H1 (cell line): ENCODE results near the gene GRID1. TPM values are rescaled to one million over a fixed set of nuclear protein-coding genes. Genes with fewer than 3 reads are reported as not detected.

ENCODE experiments used
- CTCF ChIA-PET: fragments of 300-600 bp; sonication (Branson Sonifier 250); formaldehyde crosslinking; loops from one replicate; lab custom pipeline; 2021; ENCODE audit not compliant: partially characterized antibody; lab: Charles Lee
- POLR2A ChIA-PET: fragments of 300-600 bp; sonication (Branson Sonifier 250); formaldehyde crosslinking; loops from one replicate; lab custom pipeline; 2021; ENCODE audit warnings: inconsistent platforms; ENCODE audit not compliant: partially characterized antibody; lab: Charles Lee
- DNase-seq, 2 experiments: peaks; one replicate each; pipeline versions ENCODE4 v3.0.0 to v3.0.0-alpha.2; 2010 to 2022; ENCODE audit warnings: low spot score in 2 of 2, low read depth in 1 of 2, mixed read lengths in 1 of 2
- FAIRE-seq: peaks from 2 replicates; lab custom pipeline; 2011; peaks lifted over from hg19 to GRCh38; lab: Jason Lieb, UNC
- H2AFZ ChIP-seq: 2 replicates; pipeline ENCODE4 v1.8.1; 2012; ENCODE audit warnings: low read length, inconsistent platforms
- H2AK5ac ChIP-seq: 2 replicates; pipeline ENCODE4 v1.6.1; 2013; ENCODE audit warnings: low read depth, low read length
- H2BK120ac ChIP-seq: replicated peaks from 2 replicates; pipeline ENCODE3; 2013; ENCODE audit warnings: low read depth, low read length, inconsistent platforms
- H2BK12ac ChIP-seq: 2 replicates; pipeline ENCODE4 v1.6.1; 2013; ENCODE audit warnings: low read depth, low read length
- H2BK15ac ChIP-seq: 2 replicates; pipeline ENCODE4 v1.6.1; 2013; ENCODE audit warnings: low read length
- H2BK20ac ChIP-seq: 2 replicates; pipeline ENCODE4 v1.6.1; 2013; ENCODE audit warnings: low read length
- H2BK5ac ChIP-seq: 2 replicates; pipeline ENCODE4 v1.6.1; 2013; ENCODE audit warnings: low read depth, low read length
- H3K14ac ChIP-seq: 2 replicates; pipeline ENCODE4 v1.6.1; 2013; ENCODE audit warnings: inconsistent platforms; ENCODE audit not compliant: insufficient read length
- H3K18ac ChIP-seq: 2 replicates; pipeline ENCODE4 v1.6.1; 2013; ENCODE audit warnings: low read length; ENCODE audit errors: extremely low read depth
- H3K23ac ChIP-seq: 2 replicates; pipeline ENCODE4 v1.6.1; 2013; ENCODE audit warnings: inconsistent platforms; ENCODE audit not compliant: insufficient read length
- H3K23me2 ChIP-seq: 2 replicates; pipeline ENCODE4 v1.6.1; 2013; ENCODE audit warnings: low read depth, low read length
- H3K27ac ChIP-seq: 2 replicates; pipeline ENCODE4 v1.6.1; 2011; ENCODE audit warnings: low read depth, low read length, inconsistent platforms
- H3K27me3 ChIP-seq, 4 experiments: replicated peaks in 1 of 4; 1 replicate in 1 of 4; 2 replicates in 3 of 4; pipeline versions ENCODE4 v1.6.1 to v1.8.1; 2011 to 2013; ENCODE audit warnings: low read length in 3 of 4, mild to moderate bottlenecking in 3 of 4, inconsistent platforms in 2 of 4, mixed read lengths in 2 of 4, moderate library complexity in 1 of 4; ENCODE audit not compliant: control insufficient read depth in 3 of 4, insufficient read depth in 3 of 4; ENCODE audit errors: extremely low read depth in 1 of 4
- H3K36me3 ChIP-seq, 4 experiments: 2 replicates each; pipeline versions ENCODE4 v1.6.1 to v1.8.1; 2011 to 2013; ENCODE audit warnings: mild to moderate bottlenecking in 4 of 4, low read length in 3 of 4, moderate library complexity in 2 of 4, control low read depth in 1 of 4, inconsistent platforms in 1 of 4; ENCODE audit not compliant: insufficient read depth in 4 of 4, control insufficient read depth in 2 of 4
- H3K4ac ChIP-seq: replicated peaks from 2 replicates; pipeline ENCODE3; 2013; ENCODE audit warnings: low read length, low read depth, mixed read lengths, inconsistent platforms; ENCODE audit not compliant: insufficient read length
- H3K4me1 ChIP-seq, 4 experiments: replicated peaks in 1 of 4; 1 replicate in 1 of 4; 2 replicates in 3 of 4; pipeline versions ENCODE4 v1.6.1 to v1.8.1; 2011 to 2013; ENCODE audit warnings: low read length in 3 of 4, inconsistent platforms in 2 of 4, mixed read lengths in 1 of 4; ENCODE audit not compliant: insufficient read depth in 4 of 4, control insufficient read depth in 3 of 4
- H3K4me2 ChIP-seq, 2 experiments: 2 replicates each; pipeline versions ENCODE4 v1.6.1 to v1.8.1; 2011 to 2013; ENCODE audit warnings: low read depth in 2 of 2, low read length in 2 of 2, control low read depth in 1 of 2, inconsistent platforms in 1 of 2, mild to moderate bottlenecking in 1 of 2; ENCODE audit not compliant: insufficient read depth in 1 of 2
- H3K4me3 ChIP-seq, 4 experiments: fragments of 200-600, 300-600 bp in 1 of 4; sonication (generic), shearing (Covaris generic), sonication (Bioruptor Twin) in 1 of 4; 2 replicates each; pipeline versions ENCODE4 v1.5.1 to v1.8.1; 2011 to 2016; ENCODE audit warnings: low read length in 4 of 4, low read depth in 3 of 4, control low read depth in 2 of 4, inconsistent platforms in 2 of 4, mild to moderate bottlenecking in 2 of 4, mixed read lengths in 1 of 4, moderate library complexity in 1 of 4; ENCODE audit not compliant: insufficient read depth in 2 of 4; ENCODE audit errors: extremely low read depth in 1 of 4
- H3K56ac ChIP-seq: replicated peaks from 2 replicates; pipeline ENCODE3; 2013; ENCODE audit warnings: low read depth, mild to moderate bottlenecking, mixed read lengths, low read length, inconsistent platforms; ENCODE audit not compliant: insufficient read length
- H3K79me1 ChIP-seq: 2 replicates; pipeline ENCODE4 v1.6.1; 2013; ENCODE audit warnings: low read depth, low read length, control low read depth
- H3K79me2 ChIP-seq, 2 experiments: 2 replicates each; pipeline versions ENCODE4 v1.6.1 to v1.8.1; 2012 to 2013; ENCODE audit warnings: low read length in 2 of 2, mild to moderate bottlenecking in 2 of 2, inconsistent platforms in 1 of 2; ENCODE audit not compliant: insufficient read depth in 2 of 2, control insufficient read depth in 1 of 2
- H3K9ac ChIP-seq, 4 experiments: replicated peaks in 1 of 4; 1 replicate in 1 of 4; 2 replicates in 3 of 4; pipeline versions ENCODE4 v1.6.1 to v1.8.1; 2011 to 2013; ENCODE audit warnings: low read depth in 3 of 4, low read length in 3 of 4, control low read depth in 2 of 4, mild to moderate bottlenecking in 2 of 4, moderate library complexity in 2 of 4, inconsistent platforms in 1 of 4; ENCODE audit errors: extremely low read depth in 1 of 4
- H3K9me3 ChIP-seq, 2 experiments: 2 replicates each; pipeline versions ENCODE4 v1.6.1 to v1.8.1; 2012 to 2013; ENCODE audit warnings: mild to moderate bottlenecking in 2 of 2, moderate library complexity in 2 of 2, control low read depth in 1 of 2, inconsistent platforms in 1 of 2, low read depth in 1 of 2, low read length in 1 of 2, mixed read lengths in 1 of 2; ENCODE audit not compliant: insufficient read depth in 2 of 2
- H4K20me1 ChIP-seq, 2 experiments: replicated peaks in 1 of 2; 2 replicates each; pipeline versions ENCODE3 to v1.8.1; 2011 to 2013; ENCODE audit warnings: inconsistent platforms in 2 of 2, low read length in 2 of 2, mild to moderate bottlenecking in 1 of 2; ENCODE audit not compliant: insufficient read depth in 2 of 2, control insufficient read depth in 1 of 2
- H4K5ac ChIP-seq: 2 replicates; pipeline ENCODE4 v1.6.1; 2013; ENCODE audit warnings: low read length, low read depth, mixed read lengths, inconsistent platforms; ENCODE audit not compliant: insufficient read length
- H4K8ac ChIP-seq: 2 replicates; pipeline ENCODE4 v1.8.0; 2013; ENCODE audit warnings: mild to moderate bottlenecking, moderate library complexity, low read length, inconsistent platforms; ENCODE audit not compliant: insufficient read depth; ENCODE audit errors: extremely low read depth
- H4K91ac ChIP-seq: replicated peaks from 2 replicates; pipeline ENCODE3; 2013; ENCODE audit warnings: low read length, mixed read lengths, inconsistent platforms; ENCODE audit not compliant: insufficient read length
- BRCA1 ChIP-seq: IDR thresholded peaks from 2 replicates; pipeline ENCODE4 v1.6.1; 2012; ENCODE audit warnings: low read depth, low read length, improper control_type of control experiment
- CBX8 ChIP-seq: fragments of 300-800, 300-1000 bp; sonication (generic); IDR thresholded peaks from 2 replicates; pipeline ENCODE4 v1.7.1; 2016; ENCODE audit warnings: low read depth, low read length, borderline replicate concordance
- CHD1 ChIP-seq: IDR thresholded peaks from 2 replicates; pipeline ENCODE4 v1.6.1; 2012; ENCODE audit warnings: low read depth, low read length, improper control_type of control experiment
- E2F6 ChIP-seq: IDR thresholded peaks from 2 replicates; pipeline ENCODE4 v1.6.1; 2012; ENCODE audit warnings: inconsistent platforms
- FOSL1 ChIP-seq: IDR thresholded peaks from 2 replicates; pipeline ENCODE4 v1.6.1; 2011; ENCODE audit warnings: mild to moderate bottlenecking, low read depth, low read length, moderate library complexity; ENCODE audit not compliant: insufficient read depth
- KDM4A ChIP-seq: IDR thresholded peaks from one replicate; pipeline ENCODE4 v1.7.1; 2012; ENCODE audit warnings: low read depth, mild to moderate bottlenecking, moderate library complexity, low read length, inconsistent platforms; ENCODE audit not compliant: severe bottlenecking
- POU5F1 ChIP-seq: IDR thresholded peaks from 2 replicates; pipeline ENCODE4 v1.6.1; 2011; ENCODE audit warnings: low read depth, mild to moderate bottlenecking, low read length, moderate library complexity
- RNF2 ChIP-seq: fragments of 200-900, 300-1000 bp; sonication (generic); IDR thresholded peaks from 2 replicates; pipeline ENCODE4 v1.7.1; 2016; ENCODE audit warnings: borderline replicate concordance, low read depth, mild to moderate bottlenecking, antibody characterized with exemption, low read length; ENCODE audit not compliant: poor library complexity, severe bottlenecking; ENCODE audit errors: missing control alignments
- SP4 ChIP-seq: IDR thresholded peaks from 2 replicates; pipeline ENCODE4 v1.6.1; 2012; ENCODE audit warnings: low read length, inconsistent platforms
- SRF ChIP-seq: IDR thresholded peaks from 2 replicates; pipeline ENCODE4 v1.6.1; 2011; ENCODE audit warnings: mild to moderate bottlenecking, low read depth, low read length, moderate library complexity
- WGBS, 2 experiments: shearing (Covaris generic) in 1 of 2; methylation state at CpG; one replicate each; pipeline versions ENCODE4 v1.1.6 to v1.1.7; 2013 to 2015; ENCODE audit warnings: low lambda C conversion rate in 2 of 2, mixed read lengths in 2 of 2, inconsistent platforms in 1 of 2, low coverage in 1 of 2, missing lambda C conversion rate in 1 of 2; ENCODE audit not compliant: insufficient replicate concordance in 2 of 2, insufficient coverage in 1 of 2, insufficient read length in 1 of 2; ENCODE audit errors: extremely low coverage in 1 of 2, missing lambda C conversion rate in 1 of 2; 5-methylcytosine and 5-hydroxymethylcytosine counted together
- polyA plus RNA-seq, 7 experiments: library from polyadenylated mRNA; depleted of rRNA in 3 of 7; stranded (reverse) in 5 of 7; unstranded in 2 of 7; fragments of >200 nt in 5 of 7; fragments of 200-250 nt in 2 of 7; gene quantifications; 1 replicate in 5 of 7; 2 replicates in 1 of 7; 4 replicates in 1 of 7; pipeline versions ENCODE4 v1.2.1 to v1.2.3, GENCODE V29; 2011 to 2013; ENCODE audit warnings: missing spikeins in 2 of 7, mixed read lengths in 2 of 7
- total RNA-seq: library from RNA; stranded (reverse); fragmentation: NEBNext Ultra II Directional; extraction: Animal tissue kit (Norgen Biotek cat#: 25700); gene quantifications from 2 replicates; pipeline ENCODE4 v1.2.1, GENCODE V29; 2021
- TF ChIP-seq, protein P1 (sequence below): IDR thresholded peaks from 2 replicates; pipeline ENCODE4 v1.6.1; 2012; ENCODE audit warnings: low read length, inconsistent platforms

GRID1 gene
- total and polyA plus RNA-seq, 2 of the 8 experiments (the other 6 are each of a cell fraction or from before 2014, with no cell fraction given), result 0.22 to 0.30 TPM

- Histone ChIP-seq H3K4ac (no peak overlapping the region), H3K27me3 (0 out of 7 replicates have a peak, but pooled peaks cover 0 to 3% (median 0%) of the 10 kb centered on the region in 4 experiments), H3K9me3 (no peaks in the 10 kb centered on the region), H3K36me3 (no peaks in the 10 kb centered on the region), H3K79me2 (no peaks in the 10 kb centered on the region), H2BK20ac (no peak overlapping the region), H2BK120ac (no peak overlapping the region), H3K23ac (no peak overlapping the region), H3K4me1 (peaks cover 3 to 8% (median 7%) of the 10 kb centered on the region in 4 experiments; a peak in 6 of 7 replicates), H4K91ac (no peak overlapping the region), H3K4me3 (no peak overlapping the region), H3K79me1 (no peaks in the 10 kb centered on the region), H2BK12ac (no peak overlapping the region), H4K20me1 (peaks cover 0 to 2% of the 10 kb centered on the region in 2 experiments), H3K56ac (no peak overlapping the region), H3K4me2 (no peak overlapping the region), H2AFZ (no peak overlapping the region), H3K9ac (no peak overlapping the region), H3K27ac (no peak overlapping the region), H4K8ac (no peak overlapping the region), H2AK5ac (no peak overlapping the region), H3K23me2 (peaks cover 2% of the 10 kb centered on the region; the same call in 1 of the 2 replicates), H4K5ac (no peak overlapping the region), H3K18ac (no peak overlapping the region), H2BK5ac (no peak overlapping the region), H2BK15ac (no peak overlapping the region), H3K14ac (no peak overlapping the region)
- FAIRE-seq, result no peak
- 94% methylated on average over 1 of the region's 1 CpG; no CpG with 5 or more reads in 1 of the 2 experiments for WGBS, 2 experiments
- DNase-seq, result no peak
- POLR2A ChIA-PET, result no interaction called here
- CTCF ChIA-PET, result interaction anchor here (1.0 to 3.3 kb wide), 11 partner anchors 10 to 82 kb away, joined by 3 to 24 read pairs (median 5); no protein-coding TSS in a partner anchor
- TF ChIP-seq RNF2, result no peak
- no peak for TF ChIP-seq POU5F1
- TF ChIP-seq BRCA1, result no peak
- TF ChIP-seq SRF, result no peak
- TF ChIP-seq SP4, result no peak
- TF ChIP-seq, protein P1, sequence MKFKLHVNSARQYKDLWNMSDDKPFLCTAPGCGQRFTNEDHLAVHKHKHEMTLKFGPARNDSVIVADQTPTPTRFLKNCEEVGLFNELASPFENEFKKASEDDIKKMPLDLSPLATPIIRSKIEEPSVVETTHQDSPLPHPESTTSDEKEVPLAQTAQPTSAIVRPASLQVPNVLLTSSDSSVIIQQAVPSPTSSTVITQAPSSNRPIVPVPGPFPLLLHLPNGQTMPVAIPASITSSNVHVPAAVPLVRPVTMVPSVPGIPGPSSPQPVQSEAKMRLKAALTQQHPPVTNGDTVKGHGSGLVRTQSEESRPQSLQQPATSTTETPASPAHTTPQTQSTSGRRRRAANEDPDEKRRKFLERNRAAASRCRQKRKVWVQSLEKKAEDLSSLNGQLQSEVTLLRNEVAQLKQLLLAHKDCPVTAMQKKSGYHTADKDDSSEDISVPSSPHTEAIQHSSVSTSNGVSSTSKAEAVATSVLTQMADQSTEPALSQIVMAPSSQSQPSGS, result no peak
- no peak for TF ChIP-seq CHD1
- TF ChIP-seq E2F6, result no peak
- TF ChIP-seq FOSL1, result no peak
- TF ChIP-seq CBX8, result no peak
- no peak for TF ChIP-seq KDM4A
Observed at GRCh38 chr10:86335831-86336230, 30.8 kb downstream of the GRID1 start.
